GM06990 (cell line): ENCODE data around the gene MUC15.

Experiments used
- DNase-seq: peaks from one replicate; pipeline ENCODE4 v3.0.0-alpha.2; 2011; ENCODE audit not compliant: insufficient read length; ENCODE audit errors: extremely low read depth
- H3K27me3 ChIP-seq: replicated peaks from 2 replicates; pipeline ENCODE4 v1.6.0; 2011; ENCODE audit warnings: low read length; ENCODE audit not compliant: control insufficient read depth, insufficient read depth
- H3K36me3 ChIP-seq: 2 replicates; pipeline ENCODE4 v1.5.1; 2011; ENCODE audit warnings: low read length; ENCODE audit not compliant: control insufficient read depth, insufficient read depth
- H3K4me3 ChIP-seq: replicated peaks from 2 replicates; pipeline ENCODE4 v1.5.1; 2011; ENCODE audit warnings: low read depth, mild to moderate bottlenecking, control low read depth, low read length
- TF ChIP-seq, protein P1 (sequence below): IDR thresholded peaks from 2 replicates; pipeline ENCODE4 v1.5.1; 2011; ENCODE audit warnings: low read length, control low read depth, mild to moderate bottlenecking, inconsistent platforms; ENCODE audit not compliant: insufficient read depth, poor library complexity, severe bottlenecking

Gene MUC15, protein sequence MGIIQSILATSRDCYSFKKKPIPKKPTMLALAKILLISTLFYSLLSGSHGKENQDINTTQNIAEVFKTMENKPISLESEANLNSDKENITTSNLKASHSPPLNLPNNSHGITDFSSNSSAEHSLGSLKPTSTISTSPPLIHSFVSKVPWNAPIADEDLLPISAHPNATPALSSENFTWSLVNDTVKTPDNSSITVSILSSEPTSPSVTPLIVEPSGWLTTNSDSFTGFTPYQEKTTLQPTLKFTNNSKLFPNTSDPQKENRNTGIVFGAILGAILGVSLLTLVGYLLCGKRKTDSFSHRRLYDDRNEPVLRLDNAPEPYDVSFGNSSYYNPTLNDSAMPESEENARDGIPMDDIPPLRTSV

DNA sequence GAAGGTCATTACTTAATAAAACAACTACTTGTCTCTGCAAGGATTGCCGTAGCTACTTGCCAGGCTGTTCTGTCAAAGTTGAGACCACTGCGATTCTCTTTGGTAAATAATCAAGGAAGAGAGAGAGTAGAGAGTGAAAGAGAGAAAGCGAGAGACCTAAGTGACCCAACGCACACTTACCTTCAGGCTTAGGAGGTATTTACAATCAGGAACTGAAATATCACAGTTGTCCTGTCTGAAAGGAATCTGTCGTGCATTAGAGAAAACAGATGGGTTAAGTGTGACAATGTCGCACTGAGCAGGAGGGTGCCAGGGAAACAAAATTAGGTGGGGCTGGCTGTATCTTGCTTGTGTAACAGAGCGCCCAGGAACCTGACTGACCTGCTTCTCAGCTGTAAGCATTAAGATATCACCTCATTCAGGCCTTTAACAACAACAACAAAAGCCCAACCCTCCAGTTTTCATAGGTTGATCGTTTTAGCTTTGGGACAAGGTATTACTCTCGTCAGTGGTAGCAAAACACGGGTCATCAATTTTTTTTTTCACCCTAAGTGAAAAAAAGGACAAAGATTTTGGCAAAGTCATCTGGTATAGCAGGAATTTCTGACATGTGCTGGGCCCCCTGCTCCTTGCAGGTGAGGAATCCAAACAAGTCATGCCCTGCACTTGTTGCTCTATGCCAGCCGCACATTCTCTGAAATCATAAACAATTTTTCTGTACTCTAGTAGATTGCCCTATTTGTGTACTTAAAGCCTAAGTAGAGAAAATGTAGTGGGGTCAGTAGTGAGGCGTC is at the start of gene MUC15:
MUC15 (minus strand) TSS at position 403 of the 794 bp plus-strand sequence. CDS start 5,169 bp downstream, outside the sequence.
- TF ChIP-seq, protein P1, sequence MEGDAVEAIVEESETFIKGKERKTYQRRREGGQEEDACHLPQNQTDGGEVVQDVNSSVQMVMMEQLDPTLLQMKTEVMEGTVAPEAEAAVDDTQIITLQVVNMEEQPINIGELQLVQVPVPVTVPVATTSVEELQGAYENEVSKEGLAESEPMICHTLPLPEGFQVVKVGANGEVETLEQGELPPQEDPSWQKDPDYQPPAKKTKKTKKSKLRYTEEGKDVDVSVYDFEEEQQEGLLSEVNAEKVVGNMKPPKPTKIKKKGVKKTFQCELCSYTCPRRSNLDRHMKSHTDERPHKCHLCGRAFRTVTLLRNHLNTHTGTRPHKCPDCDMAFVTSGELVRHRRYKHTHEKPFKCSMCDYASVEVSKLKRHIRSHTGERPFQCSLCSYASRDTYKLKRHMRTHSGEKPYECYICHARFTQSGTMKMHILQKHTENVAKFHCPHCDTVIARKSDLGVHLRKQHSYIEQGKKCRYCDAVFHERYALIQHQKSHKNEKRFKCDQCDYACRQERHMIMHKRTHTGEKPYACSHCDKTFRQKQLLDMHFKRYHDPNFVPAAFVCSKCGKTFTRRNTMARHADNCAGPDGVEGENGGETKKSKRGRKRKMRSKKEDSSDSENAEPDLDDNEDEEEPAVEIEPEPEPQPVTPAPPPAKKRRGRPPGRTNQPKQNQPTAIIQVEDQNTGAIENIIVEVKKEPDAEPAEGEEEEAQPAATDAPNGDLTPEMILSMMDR = no peak
- no peak within 1 kb of the TSS for H3K4me3 ChIP-seq
- no peaks in the 10 kb centered on the region for H3K27me3 ChIP-seq
- DNase-seq = no peak
- no peaks in the 10 kb centered on the region for H3K36me3 ChIP-seq

DNA sequence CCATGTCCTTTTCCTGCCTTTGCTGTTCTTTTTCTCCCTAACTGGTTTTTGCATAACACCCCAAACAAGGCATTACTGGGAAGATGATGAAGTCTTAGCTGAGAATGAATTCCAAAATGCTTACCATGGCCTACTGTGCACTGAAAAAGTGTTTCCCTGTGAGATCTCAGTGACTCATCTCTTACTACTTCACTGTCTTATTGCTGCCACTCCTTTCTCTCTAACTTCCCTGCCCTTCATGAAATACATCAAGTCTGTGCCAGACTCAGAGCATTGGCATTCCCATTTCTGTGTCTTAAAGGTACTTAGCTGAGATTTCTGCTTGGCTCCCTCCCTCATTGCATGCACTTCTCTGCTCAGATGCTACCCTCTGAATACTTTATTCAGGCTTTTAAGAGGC is 49.1 kb upstream of the MUC15 start:
- no peak for DNase-seq
- TF ChIP-seq, protein P1 = no peak
- H3K4me3 ChIP-seq = no peak overlapping the region
- no peaks in the 10 kb centered on the region for H3K36me3 ChIP-seq
- H3K27me3 ChIP-seq = no peaks in the 10 kb centered on the region

DNA sequence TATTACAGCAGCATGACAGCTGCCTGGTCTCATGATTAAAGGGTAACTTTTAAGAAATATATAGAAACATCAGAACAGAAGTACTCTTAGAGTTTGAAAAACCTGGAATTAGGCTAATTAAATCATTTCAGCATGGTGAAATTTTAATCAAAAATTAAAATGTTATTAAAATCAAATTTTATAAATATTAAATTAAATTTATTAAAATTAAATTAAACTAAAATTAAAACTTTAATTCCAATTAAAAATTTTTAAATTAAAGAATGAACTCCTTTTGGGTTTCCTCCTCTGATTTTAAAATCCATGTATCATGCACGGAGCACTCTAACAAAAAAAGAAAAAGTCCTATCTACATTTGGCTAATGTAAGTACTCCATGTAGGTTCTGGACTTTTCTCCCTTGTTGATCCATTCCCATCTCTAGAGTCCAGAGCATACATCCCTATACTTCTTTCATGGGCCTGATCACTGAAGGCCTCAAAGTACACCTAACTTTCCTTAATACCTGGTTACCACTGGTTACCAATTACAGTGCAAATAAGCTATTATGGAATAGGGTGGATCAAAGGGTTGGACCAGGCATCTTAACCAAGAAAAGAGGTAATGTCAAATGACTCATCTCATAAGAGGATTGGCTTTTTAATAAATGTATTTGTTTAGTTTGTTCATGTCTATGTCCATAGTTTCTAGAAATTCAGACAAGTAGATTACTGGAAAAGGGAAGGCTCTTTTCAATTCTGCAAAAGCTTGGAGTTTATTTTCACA is 48.4 kb upstream of the MUC15 start:
- no peak overlapping the region for H3K4me3 ChIP-seq
- TF ChIP-seq, protein P1 = no peak

DNA sequence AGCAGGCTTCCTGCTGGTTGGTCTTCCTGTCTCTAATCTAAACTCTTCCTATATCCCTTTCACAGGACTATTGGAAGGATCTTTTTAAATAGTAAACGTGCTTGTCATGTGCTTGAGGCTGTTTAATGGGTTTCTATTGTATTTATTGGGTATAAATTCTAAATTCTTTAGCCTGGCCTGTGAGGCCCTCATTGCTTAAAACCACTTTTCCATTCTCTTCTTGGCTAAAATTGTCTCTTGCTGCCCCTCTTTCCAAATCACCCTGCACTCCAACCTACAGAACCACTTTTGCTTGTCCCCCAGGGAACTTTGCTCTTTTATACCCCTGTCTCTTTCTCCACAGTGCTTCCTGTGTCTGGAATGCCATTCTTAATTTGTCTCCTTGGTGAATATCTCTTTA is 46.4 kb upstream of the MUC15 start:
- TF ChIP-seq, protein P1 = no peak

More for the DNA sequence above, 48.4 kb upstream of the MUC15 start:
- H3K36me3 ChIP-seq = no peaks in the 10 kb centered on the region
- no peaks in the 10 kb centered on the region for H3K27me3 ChIP-seq
- DNase-seq = no peak

DNA sequence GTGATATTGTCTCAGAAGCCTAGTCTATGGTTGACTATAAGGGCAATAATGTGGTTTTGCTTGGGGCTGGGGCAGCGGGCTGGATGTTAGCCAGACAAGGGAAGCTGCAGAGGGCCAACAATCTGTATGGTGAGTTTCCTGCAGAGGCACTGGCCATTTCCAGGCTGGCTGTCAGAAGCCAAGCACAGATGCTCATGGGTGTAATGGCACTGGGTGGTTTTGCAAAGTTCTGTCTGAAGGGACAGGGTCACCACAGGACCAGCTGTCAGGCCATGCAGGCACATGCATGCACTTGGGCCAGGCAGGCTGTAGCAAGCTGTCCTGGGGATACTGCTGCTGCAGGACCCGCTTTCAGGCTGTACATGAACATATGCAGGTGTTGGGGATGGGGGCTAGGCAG is 41.7 kb upstream of the MUC15 start:
- H3K4me3 ChIP-seq = no peak overlapping the region
- DNase-seq = no peak
- TF ChIP-seq, protein P1 = no peak
- H3K36me3 ChIP-seq = no peaks in the 10 kb centered on the region
- H3K27me3 ChIP-seq = no peaks in the 10 kb centered on the region

More for the DNA sequence above, 46.4 kb upstream of the MUC15 start:
- no peaks in the 10 kb centered on the region for H3K27me3 ChIP-seq
- no peak overlapping the region for H3K4me3 ChIP-seq
- H3K36me3 ChIP-seq = no peaks in the 10 kb centered on the region
- DNase-seq = no peak
